Stomach (tissue), 4 donors: Measurements from ENCODE around the gene RTCA.
"Not testable (repeated sequence)": the region's sequence is repeated elsewhere in the genome, so short reads cannot be mapped to it uniquely, and the experiment has no call there.

Experiments
- EP300 ChIP-seq: sonication (generic); formaldehyde crosslinking; IDR thresholded peaks from one replicate; pipeline ENCODE4 v1.6.1; 2017; ENCODE audit warnings: antibody characterized with exemption
- POLR2A ChIP-seq, 4 donors: fragments of 450-650 bp; IDR thresholded peaks; one replicate each; pipeline ENCODE4 v1.6.1; 2016; ENCODE audit warnings: antibody characterized with exemption in 4 of 4, control low read depth in 2 of 4, mild to moderate bottlenecking in 1 of 4, moderate library complexity in 1 of 4
- POLR2AphosphoS5 ChIP-seq, 3 donors: sonication (generic); formaldehyde crosslinking; IDR thresholded peaks; one replicate each; pipeline ENCODE4 v1.6.1; 2016; ENCODE audit warnings: antibody characterized with exemption in 3 of 3
- TF ChIP-seq, protein P1 (sequence below), 7 experiments: fragments of 450-650 bp in 4 of 7; fragments of 200-600 bp in 3 of 7; sonication (generic) in 3 of 7; IDR thresholded peaks; one replicate each; pipeline ENCODE4 v1.5.1; 2016 to 2019; ENCODE audit warnings: antibody characterized with exemption in 7 of 7, control low read depth in 2 of 7, mild to moderate bottlenecking in 1 of 7

DNA sequence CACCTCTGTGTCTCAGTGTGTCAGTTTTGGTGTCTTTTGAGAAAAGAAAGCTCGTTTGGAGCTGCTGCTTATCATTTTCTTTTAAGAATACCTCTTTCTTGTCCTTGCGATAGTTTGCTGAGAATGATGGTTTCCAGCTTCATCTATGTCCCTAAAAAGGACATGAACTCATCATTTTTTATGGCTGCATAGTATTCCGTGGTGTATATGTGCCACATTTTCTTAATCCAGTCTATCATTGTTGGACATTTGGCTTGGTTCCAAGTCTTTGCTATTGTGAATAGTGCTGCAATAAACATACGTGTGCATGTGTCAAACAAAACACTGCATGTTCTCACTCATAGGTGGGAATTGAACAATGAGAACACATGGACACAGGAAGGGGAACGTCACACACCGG lies 73.7 kb downstream of the RTCA start:
- TF ChIP-seq POLR2AphosphoS5 (IDR thresholded peaks at IDR 0.05); POLR2A (IDR thresholded peaks at IDR 0.05); EP300: not testable (repeated sequence)
- TF ChIP-seq, protein P1, sequence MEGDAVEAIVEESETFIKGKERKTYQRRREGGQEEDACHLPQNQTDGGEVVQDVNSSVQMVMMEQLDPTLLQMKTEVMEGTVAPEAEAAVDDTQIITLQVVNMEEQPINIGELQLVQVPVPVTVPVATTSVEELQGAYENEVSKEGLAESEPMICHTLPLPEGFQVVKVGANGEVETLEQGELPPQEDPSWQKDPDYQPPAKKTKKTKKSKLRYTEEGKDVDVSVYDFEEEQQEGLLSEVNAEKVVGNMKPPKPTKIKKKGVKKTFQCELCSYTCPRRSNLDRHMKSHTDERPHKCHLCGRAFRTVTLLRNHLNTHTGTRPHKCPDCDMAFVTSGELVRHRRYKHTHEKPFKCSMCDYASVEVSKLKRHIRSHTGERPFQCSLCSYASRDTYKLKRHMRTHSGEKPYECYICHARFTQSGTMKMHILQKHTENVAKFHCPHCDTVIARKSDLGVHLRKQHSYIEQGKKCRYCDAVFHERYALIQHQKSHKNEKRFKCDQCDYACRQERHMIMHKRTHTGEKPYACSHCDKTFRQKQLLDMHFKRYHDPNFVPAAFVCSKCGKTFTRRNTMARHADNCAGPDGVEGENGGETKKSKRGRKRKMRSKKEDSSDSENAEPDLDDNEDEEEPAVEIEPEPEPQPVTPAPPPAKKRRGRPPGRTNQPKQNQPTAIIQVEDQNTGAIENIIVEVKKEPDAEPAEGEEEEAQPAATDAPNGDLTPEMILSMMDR (IDR thresholded peaks at IDR 0.05) = not testable (repeated sequence)
